Osteocyte (in vitro differentiated cells): ENCODE results near the gene PTPRN. TPM values are rescaled to one million over a fixed set of nuclear protein-coding genes. Genes with fewer than 3 reads are reported as not detected.
"Not testable (repeated sequence)": the region's sequence is repeated elsewhere in the genome, so short reads cannot be mapped to it uniquely, and the experiment has no call there.

ENCODE experiments used
- DNase-seq: peaks from one replicate; pipeline ENCODE4 v3.0.0; 2021; ENCODE audit warnings: mixed read lengths; ENCODE audit not compliant: unreplicated experiment; ENCODE audit errors: extremely low spot score
- H3K27ac Mint-ChIP-seq: one replicate; pipeline ENCODE4 v1.8.0; 2021; ENCODE audit warnings: mild to moderate bottlenecking, mixed read lengths; ENCODE audit not compliant: unreplicated experiment
- H3K27me3 Mint-ChIP-seq: one replicate; pipeline ENCODE4 v1.8.0; 2021; ENCODE audit warnings: mixed read lengths; ENCODE audit not compliant: unreplicated experiment
- H3K36me3 Mint-ChIP-seq: one replicate; pipeline ENCODE4 v1.8.0; 2021; ENCODE audit warnings: mixed read lengths; ENCODE audit not compliant: unreplicated experiment
- H3K4me1 Mint-ChIP-seq: one replicate; pipeline ENCODE4 v1.8.0; 2021; ENCODE audit warnings: mixed read lengths; ENCODE audit not compliant: unreplicated experiment
- H3K4me3 Mint-ChIP-seq: one replicate; pipeline ENCODE4 v1.8.0; 2021; ENCODE audit warnings: mild to moderate bottlenecking, moderate library complexity, mixed read lengths; ENCODE audit not compliant: unreplicated experiment
- H3K9me3 Mint-ChIP-seq: one replicate; pipeline ENCODE4 v1.8.0; 2021; ENCODE audit warnings: mixed read lengths; ENCODE audit not compliant: unreplicated experiment
- CTCF ChIP-seq: fragments of 200-600 bp; sonication (generic); IDR thresholded peaks from 2 replicates; pipeline ENCODE4 v1.5.0; 2021; ENCODE audit warnings: antibody characterized with exemption, mild to moderate bottlenecking, moderate library complexity
- total RNA-seq: library from RNA; stranded (reverse); gene quantifications from 2 replicates; pipeline ENCODE4 v1.2.1, GENCODE V29; 2021

Gene PTPRN
- total RNA-seq, 1 donor from 2014 or later = 0.24 TPM

DNA sequence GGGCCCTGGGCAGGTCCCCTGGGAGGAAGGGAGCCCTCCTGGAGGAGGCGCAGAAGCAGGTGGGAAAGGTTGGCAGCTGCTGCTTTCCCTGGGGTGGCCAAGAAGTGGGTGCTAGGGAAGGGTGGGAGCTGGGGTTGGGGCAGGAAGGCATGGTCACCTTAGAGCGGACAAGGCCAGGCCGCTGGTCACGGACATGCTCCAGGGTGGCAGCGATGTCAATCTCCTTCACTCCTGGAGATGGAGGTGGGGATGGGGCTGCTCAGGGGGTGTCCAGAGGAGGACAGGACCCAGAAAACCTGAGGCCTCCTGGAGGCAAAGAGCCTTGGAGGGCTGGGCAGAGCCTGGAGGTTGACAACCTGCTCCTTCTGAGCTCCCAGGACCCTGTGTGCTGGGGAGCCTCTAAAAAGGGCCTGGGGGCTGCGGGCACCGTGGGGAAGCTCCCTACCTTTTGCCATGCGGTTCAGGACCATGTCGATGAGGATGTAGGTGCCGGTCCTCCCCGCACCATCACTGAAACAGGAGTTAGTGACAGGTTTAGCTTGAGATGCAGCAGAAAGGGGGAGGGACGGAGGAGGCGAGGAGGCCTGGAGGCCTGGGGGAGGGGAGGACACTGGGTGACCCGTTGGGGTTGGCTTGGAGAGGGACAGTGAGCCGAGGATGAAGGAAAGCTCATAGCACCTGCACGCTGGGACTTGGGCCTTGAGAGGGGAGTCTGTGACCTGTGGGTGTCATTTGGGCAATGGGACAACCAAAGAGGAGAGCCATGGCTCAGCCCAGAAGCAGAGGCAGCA, 18.6 kb downstream of the PTPRN start:
- DNase-seq = no peak
- Mint-ChIP-seq H3K27ac (peak overlapping the region; percentile 89), H3K4me1 (peaks cover 35% of the 10 kb centered on the region), H3K36me3 (no peaks in the 10 kb centered on the region), H3K27me3 (no peaks in the 10 kb centered on the region), H3K4me3 (no peak overlapping the region), H3K9me3 (no peaks in the 10 kb centered on the region)
- no peak for TF ChIP-seq CTCF

- Mint-ChIP-seq H3K4me3 (peak overlapping the region; percentile 40), H3K27me3 (no peaks in the 10 kb centered on the region), H3K36me3 (peaks cover 2% of the 10 kb centered on the region), H3K4me1 (peaks cover 36% of the 10 kb centered on the region), H3K9me3 (no peaks in the 10 kb centered on the region), H3K27ac (peak overlapping the region; percentile 89)
- no peak for TF ChIP-seq CTCF
- DNase-seq = peak; percentile 93
Observed at GRCh38 chr2:219289537-219290361, 19.5 kb downstream of the PTPRN start.

DNA sequence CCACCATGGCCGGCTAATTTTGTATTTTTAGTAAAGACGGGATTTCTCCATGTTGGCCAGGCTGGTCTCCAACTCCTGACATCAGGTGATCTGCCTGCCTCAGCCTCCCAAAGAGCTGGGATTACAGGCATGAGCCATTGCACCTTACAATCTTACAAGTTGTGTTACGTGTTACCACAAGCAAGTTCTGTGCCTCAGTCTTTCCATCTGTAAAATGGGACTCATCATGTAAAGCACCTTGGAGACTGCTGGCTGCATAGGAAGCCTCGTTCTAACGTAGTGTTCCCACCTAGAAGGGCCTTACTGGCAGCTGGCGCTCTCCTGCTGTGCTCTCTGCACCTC, 20.0 kb downstream of the PTPRN start:
- Mint-ChIP-seq H3K4me1 (peaks cover 33% of the 10 kb centered on the region), H3K4me3 (no peak overlapping the region), H3K27ac (peak overlapping the region; percentile 89), H3K27me3 (no peaks in the 10 kb centered on the region), H3K9me3 (no peaks in the 10 kb centered on the region), H3K36me3 (peaks cover 2% of the 10 kb centered on the region)
- no peak for TF ChIP-seq CTCF
- DNase-seq = no peak

GRCh38 chr2:219287580-219288265, 21.5 kb downstream of the PTPRN start:
- no peak overlapping the region for H3K27ac Mint-ChIP-seq
- no peak for DNase-seq
- no peaks in the 10 kb centered on the region for H3K27me3 Mint-ChIP-seq
- peaks cover 29% of the 10 kb centered on the region for H3K4me1 Mint-ChIP-seq
- no peak for TF ChIP-seq CTCF
- H3K36me3 Mint-ChIP-seq = peaks cover 6% of the 10 kb centered on the region
- H3K9me3 Mint-ChIP-seq = no peaks in the 10 kb centered on the region
- no peak overlapping the region for H3K4me3 Mint-ChIP-seq

GRCh38 chr2:219287116-219287440, 22.1 kb downstream of the PTPRN start:
- not testable (repeated sequence) for H3K9me3 Mint-ChIP-seq, DNase-seq, H3K36me3 Mint-ChIP-seq, H3K27me3 Mint-ChIP-seq, H3K4me3 Mint-ChIP-seq, H3K27ac Mint-ChIP-seq
- peaks cover 29% of the 10 kb centered on the region for H3K4me1 Mint-ChIP-seq
